Suprapubic skin (tissue), 4 donors: Measurements from ENCODE around the gene ZNF496. TPM values are rescaled to one million over a fixed set of nuclear protein-coding genes. Genes with fewer than 3 reads are reported as not detected.

Experiments used
- DNase-seq, 2 donors: peaks; one replicate each; pipeline ENCODE4 v3.0.0-alpha.2; 2019; ENCODE audit warnings: low spot score in 2 of 2
- H3K27ac ChIP-seq: fragments of 200-600 bp; sonication (generic); one replicate; pipeline ENCODE4 v1.5.1; 2019
- H3K27me3 ChIP-seq: fragments of 200-600 bp; sonication (generic); one replicate; pipeline ENCODE4 v1.5.1; 2019
- H3K36me3 ChIP-seq: fragments of 200-600 bp; sonication (generic); one replicate; pipeline ENCODE4 v1.5.1; 2019
- H3K4me1 ChIP-seq: fragments of 200-600 bp; sonication (generic); one replicate; pipeline ENCODE4 v1.5.1; 2019
- H3K4me3 ChIP-seq: fragments of 200-600 bp; sonication (generic); one replicate; pipeline ENCODE4 v1.5.1; 2019; ENCODE audit warnings: mild to moderate bottlenecking
- H3K9me3 ChIP-seq: fragments of 200-600 bp; sonication (generic); one replicate; pipeline ENCODE4 v1.5.1; 2019
- CTCF ChIP-seq, 2 donors: fragments of 200-600 bp in 1 of 2; fragments of 450-650 bp in 1 of 2; sonication (generic) in 1 of 2; IDR thresholded peaks; one replicate each; pipeline ENCODE4 v1.5.1; 2016 to 2019; ENCODE audit warnings: antibody characterized with exemption in 2 of 2, mild to moderate bottlenecking in 1 of 2, moderate library complexity in 1 of 2
- EP300 ChIP-seq: sonication (generic); formaldehyde crosslinking; IDR thresholded peaks from one replicate; pipeline ENCODE4 v1.6.1; 2017; ENCODE audit warnings: antibody characterized with exemption
- POLR2A ChIP-seq, 2 donors: fragments of 450-650 bp; IDR thresholded peaks; one replicate each; pipeline ENCODE4 v1.6.1; 2017; ENCODE audit warnings: antibody characterized with exemption in 2 of 2, mild to moderate bottlenecking in 2 of 2, moderate library complexity in 2 of 2
- POLR2AphosphoS5 ChIP-seq, 3 donors: sonication (generic); formaldehyde crosslinking; IDR thresholded peaks; one replicate each; pipeline ENCODE4 v1.6.1; 2017; ENCODE audit warnings: antibody characterized with exemption in 3 of 3
- WGBS: methylation state at CpG from one replicate; pipeline ENCODE4 v1.1.5; 2018; 5-methylcytosine and 5-hydroxymethylcytosine counted together
- total RNA-seq, 4 donors: library from RNA; depleted of rRNA; stranded (reverse); fragments of >200 nt; gene quantifications; one replicate each; pipeline ENCODE4 v1.1.0, GENCODE V29; 2016

The ZNF496 gene
- total RNA-seq, 4 donors from 2014 or later, result 17.5 to 45.7 (median 21.2) TPM

DNA sequence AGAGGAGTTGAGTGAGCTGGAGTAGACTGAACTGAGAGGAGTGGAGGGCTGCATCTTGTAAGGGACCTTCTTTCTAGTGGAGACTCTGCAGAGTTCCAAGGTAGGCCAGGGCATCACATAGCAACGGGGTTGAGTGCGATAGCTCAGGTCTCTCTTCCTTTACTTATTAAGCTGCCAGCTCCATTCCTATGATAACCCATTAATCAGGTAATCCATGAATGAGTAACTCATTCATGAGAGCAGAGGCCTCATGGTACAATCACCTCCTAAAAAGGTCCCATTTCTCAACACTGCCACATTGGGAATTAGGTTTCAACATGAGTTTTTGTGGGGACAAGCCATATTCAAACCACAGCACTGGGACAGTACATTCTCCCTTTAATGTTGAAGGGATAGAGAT lies 54.5 kb downstream of the ZNF496 start:
- no peak for DNase-seq
- Histone ChIP-seq H3K27ac (no peak overlapping the region), H3K27me3 (no peaks in the 10 kb centered on the region), H3K36me3 (no peaks in the 10 kb centered on the region), H3K4me1 (no peaks in the 10 kb centered on the region), H3K9me3 (no peaks in the 10 kb centered on the region), H3K4me3 (no peak overlapping the region)
- 95% methylated on average over 2 of the region's 2 CpGs for WGBS
- TF ChIP-seq POLR2A (IDR thresholded peaks at IDR 0.05) (no peak), POLR2AphosphoS5 (IDR thresholded peaks at IDR 0.05) (no peak), EP300 (no peak), CTCF (IDR thresholded peaks at IDR 0.05) (no peak)

GRCh38 chr1:247274605-247275256 lies 56.9 kb downstream of the ZNF496 start:
- Histone ChIP-seq H3K4me1 (no peaks in the 10 kb centered on the region), H3K27ac (no peak overlapping the region), H3K4me3 (no peak overlapping the region), H3K9me3 (peaks cover 7% of the 10 kb centered on the region), H3K27me3 (no peaks in the 10 kb centered on the region), H3K36me3 (no peaks in the 10 kb centered on the region)
- no peak for DNase-seq
- TF ChIP-seq POLR2A (IDR thresholded peaks at IDR 0.05) (no peak), EP300 (no peak), POLR2AphosphoS5 (IDR thresholded peaks at IDR 0.05) (no peak), CTCF (IDR thresholded peaks at IDR 0.05) (no peak)
- WGBS, result 95% methylated on average over 3 of the region's 3 CpGs

GRCh38 chr1:247273013-247273412 lies 58.7 kb downstream of the ZNF496 start:
- no peaks in the 10 kb centered on the region for H3K27me3 ChIP-seq
- peaks cover 9% of the 10 kb centered on the region for H3K9me3 ChIP-seq
- no peak for DNase-seq
- no peak overlapping the region for H3K27ac ChIP-seq
- no peak overlapping the region for H3K4me3 ChIP-seq
- no peaks in the 10 kb centered on the region for H3K4me1 ChIP-seq
- TF ChIP-seq POLR2A (IDR thresholded peaks at IDR 0.05) (no peak), CTCF (IDR thresholded peaks at IDR 0.05) (no peak), EP300 (no peak), POLR2AphosphoS5 (IDR thresholded peaks at IDR 0.05) (no peak)
- H3K36me3 ChIP-seq, result no peaks in the 10 kb centered on the region
- 42% methylated on average over 1 of the region's 1 CpG for WGBS

GRCh38 chr1:247270003-247270402 lies 61.7 kb downstream of the ZNF496 start:
- Histone ChIP-seq H3K27ac (no peak overlapping the region), H3K4me1 (no peaks in the 10 kb centered on the region), H3K9me3 (peaks cover 9% of the 10 kb centered on the region), H3K4me3 (no peak overlapping the region), H3K27me3 (no peaks in the 10 kb centered on the region), H3K36me3 (no peaks in the 10 kb centered on the region)
- 89% methylated on average over 1 of the region's 1 CpG for WGBS
- DNase-seq, result no peak
- TF ChIP-seq CTCF (IDR thresholded peaks at IDR 0.05) (no peak), EP300 (no peak), POLR2AphosphoS5 (IDR thresholded peaks at IDR 0.05) (no peak), POLR2A (IDR thresholded peaks at IDR 0.05) (no peak)

GRCh38 chr1:247269133-247269532 lies 62.5 kb downstream of the ZNF496 start:
- DNase-seq, result no peak
- Histone ChIP-seq H3K36me3 (no peaks in the 10 kb centered on the region), H3K9me3 (peaks cover 11% of the 10 kb centered on the region), H3K27me3 (no peaks in the 10 kb centered on the region), H3K4me3 (no peak overlapping the region), H3K4me1 (no peaks in the 10 kb centered on the region), H3K27ac (no peak overlapping the region)
- TF ChIP-seq POLR2AphosphoS5 (IDR thresholded peaks at IDR 0.05), result no peak
- TF ChIP-seq EP300, result no peak
- TF ChIP-seq POLR2A (IDR thresholded peaks at IDR 0.05), result no peak
- TF ChIP-seq CTCF (IDR thresholded peaks at IDR 0.05), result no peak
